Brain microvascular endothelial cell (primary cell): ENCODE data around the gene CLPSL1.
A peak's percentile ranks its signal among the peaks of the same experiment; 100 is the strongest.

ENCODE experiments used
- DNase-seq: peaks from one replicate; pipeline ENCODE4 v3.0.0-alpha.2; 2020
- H3K27ac ChIP-seq: fragments of 250-450 bp; sonication (Bioruptor Pico); 2 replicates; pipeline ENCODE4 v1.5.1; 2020; ENCODE audit warnings: mild to moderate bottlenecking, moderate library complexity
- H3K27me3 ChIP-seq: fragments of 250-450 bp; sonication (Bioruptor Pico); replicated peaks from 2 replicates; pipeline ENCODE4 v1.5.1; 2020; ENCODE audit warnings: mild to moderate bottlenecking
- H3K36me3 ChIP-seq: fragments of 250-450 bp; sonication (Bioruptor Pico); replicated peaks from 2 replicates; pipeline ENCODE4 v1.5.1; 2020; ENCODE audit warnings: mild to moderate bottlenecking
- H3K4me3 ChIP-seq: 2 replicates; pipeline ENCODE4 v1.5.1; 2011; ENCODE audit warnings: low read depth, mild to moderate bottlenecking, control low read depth, low read length, moderate library complexity
- CTCF ChIP-seq: IDR thresholded peaks from 2 replicates; pipeline ENCODE4 v1.5.1; 2011; ENCODE audit warnings: low read depth, mild to moderate bottlenecking, moderate library complexity, low read length, control low read depth, inconsistent platforms; ENCODE audit errors: missing control alignments
- in situ Hi-C: cut with HindIII; loops from 2 replicates; pipeline ENCODE4 v1.10.0; 2017; ENCODE audit warnings: low sequenced_read_pairs, low pct_ligation_motif_present

Gene CLPSL1

GRCh38 chr6:35804996-35805736 lies 24.3 kb downstream of the CLPSL1 start, which contains the start of gene LHFPL5:
Gene LHFPL5 (plus strand): TSS chr6:35805352. CDS start chr6:35805671, 319 bp downstream.
- in situ Hi-C loops, result no loop called here
- Histone ChIP-seq H3K36me3 (no peaks in the 10 kb centered on the region), H3K27me3 (no peaks in the 10 kb centered on the region), H3K27ac (no peak within 1 kb of the TSS), H3K4me3 (peak within 1 kb of the TSS; percentile 37)
- no peak for DNase-seq
- TF ChIP-seq CTCF, result no peak

- no peak for TF ChIP-seq CTCF
- no peaks in the 10 kb centered on the region for H3K27me3 ChIP-seq
- no peaks in the 10 kb centered on the region for H3K36me3 ChIP-seq
- in situ Hi-C loops, result no loop called here
- no peak overlapping the region for H3K4me3 ChIP-seq
- DNase-seq, result no peak
- no peak overlapping the region for H3K27ac ChIP-seq
These were observed 27.9 kb downstream of the CLPSL1 start for GRCh38 chr6:35808688-35809087.

DNA sequence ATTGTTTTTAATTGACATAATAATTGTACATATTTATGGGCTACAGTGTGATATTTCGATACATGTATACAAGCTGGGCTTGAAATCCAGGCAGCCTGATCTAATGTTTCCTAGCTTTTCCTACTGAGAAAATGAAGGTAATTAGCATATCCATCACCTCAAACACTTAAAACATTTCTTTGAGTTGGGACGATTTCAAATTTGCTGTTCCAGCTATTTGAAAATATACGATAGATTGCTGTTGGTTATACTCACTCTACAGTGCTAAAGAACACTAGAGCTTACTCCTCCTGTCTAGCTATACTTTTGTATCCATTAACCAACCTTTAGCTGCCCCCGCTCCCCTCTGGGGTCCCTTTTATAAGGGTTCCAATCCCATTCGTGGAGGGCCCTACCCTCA lies 29.0 kb downstream of the CLPSL1 start:
- no peak overlapping the region for H3K27ac ChIP-seq

DNA sequence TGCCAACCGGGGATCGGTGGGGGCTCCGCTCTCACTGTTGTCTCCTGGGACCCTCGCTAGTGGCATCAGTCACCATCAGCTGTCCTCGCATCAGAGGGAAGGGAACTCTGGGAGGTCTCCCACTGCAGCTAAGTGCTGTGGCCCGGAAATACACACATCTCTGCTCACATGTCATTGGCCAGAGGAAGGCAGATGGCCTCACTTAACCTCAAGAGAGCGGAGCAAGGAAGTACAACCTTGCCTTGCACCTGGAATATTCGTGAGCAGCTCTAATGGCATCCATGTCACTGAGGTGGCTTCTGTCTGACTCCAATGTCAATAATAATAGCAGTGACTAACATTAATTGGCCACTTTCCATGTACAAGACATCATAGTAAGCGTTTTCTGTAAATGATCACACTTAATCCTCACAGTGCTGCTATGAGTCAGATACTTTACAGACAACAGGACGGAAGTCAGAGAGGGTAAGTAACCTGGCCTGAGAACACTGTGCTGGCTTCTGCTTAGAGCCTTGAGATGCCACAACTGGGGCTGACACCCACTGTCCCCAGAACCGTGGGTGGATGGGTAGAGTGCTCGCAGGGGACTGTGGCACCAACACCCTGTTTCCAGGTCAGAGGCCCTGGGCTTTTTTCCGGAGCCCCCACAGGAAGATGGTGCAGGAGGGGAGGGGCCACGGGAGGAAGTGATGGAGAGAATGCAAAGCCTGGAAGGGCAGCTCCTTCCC lies 30.3 kb downstream of the CLPSL1 start:
- H3K4me3 ChIP-seq, result no peak overlapping the region
- no peaks in the 10 kb centered on the region for H3K36me3 ChIP-seq
- in situ Hi-C loops, result no loop called here
- peak; percentile 70 for DNase-seq
- no peak for TF ChIP-seq CTCF
- no peaks in the 10 kb centered on the region for H3K27me3 ChIP-seq
- H3K27ac ChIP-seq, result peak overlapping the region; percentile 29

More for the DNA sequence above, 29.0 kb downstream of the CLPSL1 start:
- Histone ChIP-seq H3K27me3 (no peaks in the 10 kb centered on the region), H3K4me3 (no peak overlapping the region), H3K36me3 (no peaks in the 10 kb centered on the region)
- in situ Hi-C loops, result no loop called here
- DNase-seq, result no peak
- TF ChIP-seq CTCF, result no peak

DNA sequence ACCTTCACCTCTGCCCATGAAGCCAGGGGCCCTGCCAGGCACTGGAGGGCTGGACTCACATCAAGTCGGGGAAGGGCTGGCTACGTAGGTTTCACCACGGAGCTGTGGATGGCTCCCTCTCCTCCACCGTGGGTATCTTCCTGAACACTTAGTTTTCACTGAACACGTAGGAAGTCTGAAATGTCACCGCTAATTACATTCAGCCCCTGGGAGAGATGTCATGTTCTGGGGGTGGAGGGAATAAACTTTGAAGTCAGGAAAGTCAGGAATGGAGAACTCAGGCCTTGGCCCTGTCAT lies 30.8 kb downstream of the CLPSL1 start:
- TF ChIP-seq CTCF, result no peak
- Histone ChIP-seq H3K27me3 (no peaks in the 10 kb centered on the region), H3K4me3 (no peak overlapping the region), H3K36me3 (no peaks in the 10 kb centered on the region), H3K27ac (peak overlapping the region; percentile 29)
- in situ Hi-C loops, result no loop called here
- no peak for DNase-seq
